Measurements from ENCODE around the gene DNAJC12. TPM values are rescaled to one million over a fixed set of nuclear protein-coding genes. Genes with fewer than 3 reads are reported as not detected.
"Not testable (repeated sequence)": the region's sequence is repeated elsewhere in the genome, so short reads cannot be mapped to it uniquely, and the experiment has no call there.

Gene DNAJC12
- total RNA-seq, 1 donor from 2014 or later: 5.1 TPM

GRCh38 chr10:67779465-67780203, 58.4 kb downstream of the DNAJC12 start:
- DNase-seq (ENCODE audit: low spot score): peak; percentile 73
- ATAC-seq: peak; percentile 91
- intact Hi-C loops (cut with DNase I): loop anchor here (5.0 kb wide), 1 partner anchor 82 kb away; the partner anchor contains the start of gene CTNNA3

DNA sequence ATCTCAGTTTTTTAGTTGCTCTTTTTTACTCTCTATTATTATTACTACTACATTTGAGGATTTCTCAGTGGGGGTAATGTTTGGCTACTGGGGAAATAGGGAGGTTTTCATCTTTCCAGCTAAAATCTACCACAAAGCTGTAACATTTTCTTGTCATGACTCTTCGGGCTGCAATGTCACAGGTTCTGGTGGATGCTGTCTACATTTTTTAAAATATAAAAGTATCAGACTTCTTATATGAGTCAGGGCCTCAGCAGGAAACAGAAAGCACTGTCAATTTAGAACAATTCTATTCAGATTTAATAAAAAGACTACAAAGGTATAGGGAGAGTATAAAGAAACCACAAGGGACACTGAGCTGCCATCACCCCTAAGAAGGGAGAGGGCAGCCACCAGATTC, 61.6 kb downstream of the DNAJC12 start:
- intact Hi-C loops (cut with DNase I): loop anchor here (5.0 kb wide), 1 partner anchor 79 kb away; the partner anchor contains the start of gene CTNNA3
- ATAC-seq (no peak), DNase-seq (ENCODE audit: low spot score) (no peak)

- no peak for ATAC-seq
- no peak for DNase-seq (ENCODE audit: low spot score)
- intact Hi-C loops (cut with DNase I): loop anchor here (5.0 kb wide), 1 partner anchor 78 kb away; the partner anchor contains the start of gene CTNNA3
These were observed 62.7 kb downstream of the DNAJC12 start for GRCh38 chr10:67775279-67775678.

DNA sequence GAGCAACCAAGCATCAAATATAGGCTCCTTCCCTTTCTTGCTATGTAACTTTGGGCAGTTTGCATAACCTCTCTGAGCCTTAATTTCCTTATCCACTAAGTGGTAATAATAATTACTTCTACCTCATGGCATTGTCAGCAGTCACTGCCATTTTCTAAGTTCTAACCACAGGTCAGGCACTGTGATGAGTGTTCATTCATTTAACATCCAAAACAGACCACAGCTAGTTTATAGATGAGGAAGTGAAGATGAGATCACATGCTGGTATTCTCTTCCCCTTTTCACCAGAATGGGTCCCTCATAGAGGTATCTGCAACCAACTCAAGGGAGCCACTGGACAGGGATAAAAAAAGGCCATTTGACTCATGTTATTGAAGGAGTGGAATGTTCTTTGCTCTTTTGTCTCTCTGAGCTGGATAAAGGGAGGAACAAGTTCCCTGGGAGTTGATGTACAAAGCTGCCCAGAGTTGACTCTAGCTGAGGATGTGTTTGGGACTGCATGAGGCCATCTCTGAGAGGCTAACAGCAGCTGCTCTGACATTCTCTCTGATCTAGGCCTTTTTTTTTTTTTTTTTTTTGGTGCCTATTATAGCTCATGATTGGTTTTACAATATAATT, 65.0 kb downstream of the DNAJC12 start:
- intact Hi-C loops (cut with DNase I): no loop called here
- ATAC-seq (peak; percentile 72), DNase-seq (ENCODE audit: low spot score) (no peak)

- DNase-seq (ENCODE audit: low spot score) (no peak), ATAC-seq (no peak)
- intact Hi-C loops (cut with DNase I): no loop called here
These were observed 65.8 kb downstream of the DNAJC12 start for GRCh38 chr10:67772151-67772550.

DNA sequence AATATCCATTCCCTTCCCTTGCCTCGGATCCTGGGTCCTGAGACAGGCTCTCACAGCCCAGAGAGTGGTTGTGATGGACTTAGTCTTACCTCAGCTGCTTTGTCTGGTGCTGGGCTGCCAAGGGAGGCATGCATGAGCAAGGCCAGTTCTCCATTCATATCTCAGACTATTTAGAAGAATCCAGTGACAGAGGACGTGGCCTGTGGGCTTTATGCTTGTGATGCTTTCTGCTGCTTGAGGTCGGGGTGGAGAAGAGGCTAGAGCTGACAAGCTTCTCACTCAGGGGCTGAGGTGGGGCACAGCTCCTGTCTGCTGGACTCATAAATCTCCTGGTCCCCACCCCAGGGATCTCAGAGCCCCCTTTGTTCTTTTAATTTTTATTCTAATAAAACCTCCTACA, 66.8 kb downstream of the DNAJC12 start:
- ATAC-seq: no peak
- no peak for DNase-seq (ENCODE audit: low spot score)
- intact Hi-C loops (cut with DNase I): no loop called here

- ATAC-seq: no peak
- DNase-seq (ENCODE audit: low spot score): no peak
- intact Hi-C loops (cut with DNase I): no loop called here
These were observed 67.5 kb downstream of the DNAJC12 start for GRCh38 chr10:67770537-67770936.

- no peak for ATAC-seq
- intact Hi-C loops (cut with DNase I): no loop called here
- no peak for DNase-seq (ENCODE audit: low spot score)
These were observed 70.7 kb downstream of the DNAJC12 start for GRCh38 chr10:67767244-67767643.

GRCh38 chr10:67764012-67764822, 73.8 kb downstream of the DNAJC12 start:
- ATAC-seq (peak; percentile 97), DNase-seq (ENCODE audit: low spot score) (peak; percentile 97)
- intact Hi-C loops (cut with DNase I): no loop called here

DNA sequence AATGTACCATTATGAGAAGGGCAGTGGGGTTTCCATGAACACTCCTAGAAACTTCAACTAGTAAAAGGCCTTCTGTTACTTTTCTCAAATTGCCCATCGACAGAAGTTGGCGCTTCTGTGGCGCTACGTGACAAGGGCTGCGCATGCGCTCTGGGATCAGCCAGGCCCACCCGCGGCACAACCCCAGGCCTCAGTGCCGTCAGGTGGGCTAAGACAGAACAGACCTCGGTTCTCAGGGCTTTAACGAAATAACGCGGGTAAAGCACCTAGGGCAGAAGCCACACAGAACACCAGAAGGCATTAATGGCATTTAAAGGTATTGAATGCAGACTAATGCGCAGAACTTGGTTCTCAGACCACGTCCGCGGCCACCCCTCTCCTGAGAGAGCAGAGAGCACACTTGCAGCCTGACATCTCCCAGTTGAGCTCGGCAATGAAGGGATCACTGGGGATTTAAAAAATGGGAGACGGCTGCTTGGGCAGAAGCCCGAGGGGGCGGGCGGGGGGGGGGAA, 74.4 kb downstream of the DNAJC12 start:
- ATAC-seq (peak; percentile 87), DNase-seq (ENCODE audit: low spot score) (peak; percentile 88)
- intact Hi-C loops (cut with DNase I): no loop called here

GRCh38 chr10:67762567-67762966, 75.4 kb downstream of the DNAJC12 start:
- intact Hi-C loops (cut with DNase I); DNase-seq (ENCODE audit: low spot score); ATAC-seq: not testable (repeated sequence)

GRCh38 chr10:67760272-67760671, 77.7 kb downstream of the DNAJC12 start:
- DNase-seq (ENCODE audit: low spot score): no peak
- intact Hi-C loops (cut with DNase I): no loop called here
- no peak for ATAC-seq

Other genes starting within 250 kb of the DNAJC12 start
- 89.6 TPM for gene CTNNA3, start 142.0 kb downstream of the DNAJC12 start, total RNA-seq
- gene SIRT1, start 46.5 kb upstream of the DNAJC12 start, total RNA-seq: 35.8 TPM
- gene HERC4, start 237.1 kb upstream of the DNAJC12 start, total RNA-seq: 95.1 TPM